Measurements from ENCODE around the gene FRMD8. TPM values are rescaled to one million over a fixed set of nuclear protein-coding genes. Genes with fewer than 3 reads are reported as not detected.
A peak's percentile ranks its signal among the peaks of the same experiment; 100 is the strongest.

Gene FRMD8
- total RNA-seq, 1 experiment from 2014 or later, result 18.9 TPM

- Mint-ChIP-seq H3K27me3 (ENCODE audit: insufficient read depth, unreplicated experiment) (peaks cover 5% of the 10 kb centered on the region), H3K27ac (ENCODE audit: low read depth, unreplicated experiment) (peak overlapping the region; percentile 99), H3K4me3 (ENCODE audit: unreplicated experiment) (peak overlapping the region; percentile 38), H3K4me1 (ENCODE audit: insufficient read depth, unreplicated experiment) (peaks cover 34% of the 10 kb centered on the region), H3K36me3 (ENCODE audit: insufficient read depth, unreplicated experiment) (peaks cover 23% of the 10 kb centered on the region), H3K9me3 (ENCODE audit: unreplicated experiment) (no peaks in the 10 kb centered on the region)
- ChIA-PET CTCF (interaction anchor here (0.5 to 3.8 kb wide), 13 partner anchors 24 to 241 kb away, joined by 3 to 47 read pairs (median 3); partner anchors contain the start of genes FRMD8 and SLC25A45), POLR2A (interaction anchor here (0.6 to 21.4 kb wide), 14 partner anchors 9 to 158 kb away, joined by 3 to 2994 read pairs (median 58); partner anchors contain the start of genes EHBP1L1, FRMD8, MALAT1 and SLC25A45)
- DNase-seq (ENCODE audit: unreplicated experiment), result no peak
- no TSS peak for BruUV-seq (replicated peaks)
- intact Hi-C loops (cut with micrococcal nuclease), result loop anchor here (2.0 kb wide), 1 partner anchor 13 kb away; no protein-coding TSS in a partner anchor
- TF ChIP-seq, protein P1, sequence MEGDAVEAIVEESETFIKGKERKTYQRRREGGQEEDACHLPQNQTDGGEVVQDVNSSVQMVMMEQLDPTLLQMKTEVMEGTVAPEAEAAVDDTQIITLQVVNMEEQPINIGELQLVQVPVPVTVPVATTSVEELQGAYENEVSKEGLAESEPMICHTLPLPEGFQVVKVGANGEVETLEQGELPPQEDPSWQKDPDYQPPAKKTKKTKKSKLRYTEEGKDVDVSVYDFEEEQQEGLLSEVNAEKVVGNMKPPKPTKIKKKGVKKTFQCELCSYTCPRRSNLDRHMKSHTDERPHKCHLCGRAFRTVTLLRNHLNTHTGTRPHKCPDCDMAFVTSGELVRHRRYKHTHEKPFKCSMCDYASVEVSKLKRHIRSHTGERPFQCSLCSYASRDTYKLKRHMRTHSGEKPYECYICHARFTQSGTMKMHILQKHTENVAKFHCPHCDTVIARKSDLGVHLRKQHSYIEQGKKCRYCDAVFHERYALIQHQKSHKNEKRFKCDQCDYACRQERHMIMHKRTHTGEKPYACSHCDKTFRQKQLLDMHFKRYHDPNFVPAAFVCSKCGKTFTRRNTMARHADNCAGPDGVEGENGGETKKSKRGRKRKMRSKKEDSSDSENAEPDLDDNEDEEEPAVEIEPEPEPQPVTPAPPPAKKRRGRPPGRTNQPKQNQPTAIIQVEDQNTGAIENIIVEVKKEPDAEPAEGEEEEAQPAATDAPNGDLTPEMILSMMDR (IDR thresholded peaks at IDR 0.05; ENCODE audit: unreplicated experiment), result no peak
Measured at GRCh38 chr11:65417702-65418430, 31.4 kb downstream of the FRMD8 start.

DNA sequence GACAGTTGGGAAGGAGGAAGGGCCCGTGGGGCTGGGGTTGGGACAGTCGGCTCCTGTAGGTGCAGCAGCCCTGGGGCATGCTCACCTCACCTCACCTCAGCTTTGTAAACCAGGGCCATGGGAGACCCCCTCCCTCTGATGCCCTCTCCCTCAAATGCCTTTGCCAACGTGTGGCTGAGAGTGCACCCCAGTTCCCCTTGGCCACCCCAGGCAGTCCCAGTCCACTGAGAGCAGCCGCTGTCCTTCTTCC is 31.9 kb downstream of the FRMD8 start:
- POLR2A ChIA-PET, result interaction anchor here (0.6 to 21.4 kb wide), 16 partner anchors 9 to 297 kb away, joined by 3 to 2994 read pairs (median 26); partner anchors contain the start of genes EHBP1L1, FAU, FRMD8 and MALAT1
- Mint-ChIP-seq H3K4me1 (ENCODE audit: insufficient read depth, unreplicated experiment) (peaks cover 34% of the 10 kb centered on the region), H3K9me3 (ENCODE audit: unreplicated experiment) (no peaks in the 10 kb centered on the region), H3K27ac (ENCODE audit: low read depth, unreplicated experiment) (peak overlapping the region; percentile 99), H3K27me3 (ENCODE audit: insufficient read depth, unreplicated experiment) (peaks cover 10% of the 10 kb centered on the region), H3K36me3 (ENCODE audit: insufficient read depth, unreplicated experiment) (peaks cover 23% of the 10 kb centered on the region), H3K4me3 (ENCODE audit: unreplicated experiment) (peak overlapping the region; percentile 63)
- intact Hi-C loops (cut with micrococcal nuclease), result no loop called here
- CTCF ChIA-PET, result interaction anchor here (0.5 to 1.4 kb wide), 3 partner anchors 35 to 72 kb away, joined by 3 to 5 read pairs (median 3); no protein-coding TSS in a partner anchor
- TF ChIP-seq, protein P1 (IDR thresholded peaks at IDR 0.05; ENCODE audit: unreplicated experiment), result no peak
- no TSS peak for BruUV-seq (replicated peaks)
- DNase-seq (ENCODE audit: unreplicated experiment), result no peak

- POLR2A ChIA-PET, result interaction anchor here (0.6 to 21.4 kb wide), 22 partner anchors 8 to 584 kb away, joined by 3 to 2994 read pairs (median 8); partner anchors contain the start of genes BANF1, EHBP1L1, FAU and FRMD8
- Mint-ChIP-seq H3K27me3 (ENCODE audit: insufficient read depth, unreplicated experiment) (peaks cover 10% of the 10 kb centered on the region), H3K4me3 (ENCODE audit: unreplicated experiment) (peak overlapping the region; percentile 63), H3K27ac (ENCODE audit: low read depth, unreplicated experiment) (peak overlapping the region; percentile 99), H3K4me1 (ENCODE audit: insufficient read depth, unreplicated experiment) (peaks cover 34% of the 10 kb centered on the region), H3K36me3 (ENCODE audit: insufficient read depth, unreplicated experiment) (peaks cover 23% of the 10 kb centered on the region), H3K9me3 (ENCODE audit: unreplicated experiment) (no peaks in the 10 kb centered on the region)
- no TSS peak for BruUV-seq (replicated peaks)
- intact Hi-C loops (cut with micrococcal nuclease), result no loop called here
- DNase-seq (ENCODE audit: unreplicated experiment), result peak; percentile 98
- CTCF ChIA-PET, result interaction anchor here (0.5 to 1.4 kb wide), 6 partner anchors 13 to 89 kb away, joined by 3 to 5 read pairs (median 3); no protein-coding TSS in a partner anchor
- TF ChIP-seq, protein P1 (IDR thresholded peaks at IDR 0.05; ENCODE audit: unreplicated experiment), result no peak
Measured at GRCh38 chr11:65418681-65419459, 32.4 kb downstream of the FRMD8 start.

DNA sequence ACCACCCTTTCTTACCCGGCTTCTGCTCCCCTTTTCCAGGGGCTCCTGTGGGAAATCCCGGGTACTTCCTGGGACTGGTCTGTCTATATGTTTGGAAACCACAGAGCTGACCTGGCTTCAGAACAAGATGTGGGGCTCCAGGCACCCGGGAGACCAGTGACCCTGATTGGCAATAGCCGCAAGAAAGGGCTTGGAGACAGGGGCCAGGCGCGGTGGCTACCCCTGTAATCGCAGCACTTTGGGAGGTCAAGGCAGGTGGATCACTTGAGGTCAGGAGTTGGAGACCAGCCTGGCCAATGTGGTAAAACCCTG is 33.0 kb downstream of the FRMD8 start:
- intact Hi-C loops (cut with micrococcal nuclease), result no loop called here
- H3K9me3 Mint-ChIP-seq (ENCODE audit: unreplicated experiment), result no peaks in the 10 kb centered on the region
- H3K4me1 Mint-ChIP-seq (ENCODE audit: insufficient read depth, unreplicated experiment), result peaks cover 34% of the 10 kb centered on the region
- peak overlapping the region; percentile 99 for H3K27ac Mint-ChIP-seq (ENCODE audit: low read depth, unreplicated experiment)
- DNase-seq (ENCODE audit: unreplicated experiment), result no peak
- TF ChIP-seq, protein P1 (IDR thresholded peaks at IDR 0.05; ENCODE audit: unreplicated experiment), result no peak
- H3K4me3 Mint-ChIP-seq (ENCODE audit: unreplicated experiment), result peak overlapping the region; percentile 63
- peaks cover 26% of the 10 kb centered on the region for H3K36me3 Mint-ChIP-seq (ENCODE audit: insufficient read depth, unreplicated experiment)
- H3K27me3 Mint-ChIP-seq (ENCODE audit: insufficient read depth, unreplicated experiment), result peaks cover 10% of the 10 kb centered on the region
- no TSS peak for BruUV-seq (replicated peaks)
- ChIA-PET CTCF (interaction anchor here (0.6 to 1.4 kb wide), 9 partner anchors 13 to 221 kb away, joined by 3 to 6 read pairs (median 4); no protein-coding TSS in a partner anchor), POLR2A (interaction anchor here (0.6 to 21.4 kb wide), 23 partner anchors 8 to 633 kb away, joined by 3 to 2994 read pairs (median 6); partner anchors contain the start of genes BANF1, DPF2, EHBP1L1 and FAM89B)

Data from MCF 10A (cell line).